GM19351 (cell line): ENCODE data around the gene GUCY1A2.

ENCODE experiments used
- ATAC-seq: cut with Tn5 transposase; IDR thresholded peaks from one replicate; pipeline ENCODE4 v1.9.1; 2021; ENCODE audit warnings: mild to moderate bottlenecking, moderate library complexity; ENCODE audit not compliant: unreplicated experiment

GUCY1A2 gene

GRCh38 chr11:106679581-106679980 is 338.7 kb downstream of the GUCY1A2 start:
- ATAC-seq, result no peak

DNA sequence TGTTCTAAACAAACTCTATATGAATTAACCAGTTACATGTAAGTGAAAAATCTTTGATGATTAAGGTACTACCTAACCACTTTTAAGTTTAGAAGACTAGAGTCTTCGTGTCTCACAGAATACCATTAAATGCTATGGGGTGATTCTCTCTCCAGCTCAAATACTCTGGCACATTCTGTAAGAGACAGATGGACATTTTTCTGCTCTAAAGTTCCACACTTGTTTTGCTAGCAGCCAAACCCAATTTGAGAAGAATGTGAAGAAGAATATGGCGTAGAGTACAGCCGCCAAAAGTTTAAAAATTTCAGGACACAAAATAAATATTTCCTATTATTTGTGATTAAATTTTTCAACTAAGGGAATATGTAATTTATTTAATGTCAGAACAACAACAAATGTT is 339.1 kb downstream of the GUCY1A2 start:
- ATAC-seq, result no peak

DNA sequence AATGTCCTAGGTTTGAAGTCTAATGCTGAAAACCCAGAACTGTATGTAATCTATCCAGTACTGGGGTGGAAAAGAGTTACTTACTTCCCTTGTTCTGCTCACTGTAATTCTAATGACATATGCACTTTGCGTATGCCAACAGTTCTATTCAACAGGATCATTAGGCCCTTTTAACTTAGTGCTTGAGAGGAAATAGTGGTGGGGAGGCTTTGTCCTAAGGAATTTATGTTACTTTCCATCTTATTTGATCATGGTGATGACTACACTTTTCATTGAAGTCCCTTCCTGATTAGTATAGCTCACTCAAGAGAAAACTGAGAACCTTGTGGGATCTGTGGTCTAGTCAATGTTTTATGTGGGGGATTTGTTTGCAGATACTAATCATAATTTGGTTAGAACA is 348.2 kb downstream of the GUCY1A2 start:
- ATAC-seq, result no peak

- no peak for ATAC-seq
Observed at GRCh38 chr11:106668147-106668546, 350.1 kb downstream of the GUCY1A2 start.

- ATAC-seq, result no peak
Observed at GRCh38 chr11:106656646-106657045, 361.6 kb downstream of the GUCY1A2 start.

- ATAC-seq, result no peak
Observed at GRCh38 chr11:106644824-106645223, 373.5 kb downstream of the GUCY1A2 start.

DNA sequence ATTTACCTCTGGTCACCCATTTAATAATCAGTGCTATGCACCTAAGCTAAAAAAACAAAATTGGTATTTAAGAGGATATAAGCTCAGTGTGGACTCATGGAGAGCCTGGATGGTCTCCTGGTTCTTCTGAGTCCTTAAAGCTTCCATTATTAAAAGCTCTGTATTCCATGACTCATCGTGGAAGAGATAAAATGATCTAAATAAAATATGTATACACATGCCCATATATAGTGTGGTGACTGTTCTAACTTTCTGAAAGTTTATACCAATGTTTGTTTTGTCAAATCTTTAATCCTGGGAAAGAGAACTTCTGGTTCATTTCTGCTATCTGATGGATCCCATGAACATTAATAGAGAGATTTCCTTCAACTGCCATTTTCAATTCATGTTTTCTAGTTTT is 375.9 kb downstream of the GUCY1A2 start:
- no peak for ATAC-seq

- no peak for ATAC-seq
Observed at GRCh38 chr11:106632283-106632682, 386.0 kb downstream of the GUCY1A2 start.

DNA sequence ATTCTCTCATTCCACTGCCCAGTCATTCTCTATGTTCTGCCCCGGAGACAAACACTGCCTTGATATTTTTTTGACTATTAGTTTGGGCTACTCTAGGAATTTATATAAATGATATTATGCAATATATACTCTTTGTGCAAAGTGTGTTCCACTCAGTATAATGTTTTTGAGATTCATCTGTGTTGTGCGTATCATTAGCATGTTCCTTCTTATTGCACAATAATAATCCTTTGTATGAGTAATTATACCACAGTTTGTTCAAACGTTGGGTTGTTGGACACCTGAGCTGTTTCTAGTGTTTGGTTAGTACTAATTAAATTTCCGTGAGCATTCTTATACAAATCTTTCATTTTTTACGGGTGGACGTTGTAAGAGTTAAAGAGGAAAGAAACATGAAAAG is 390.6 kb downstream of the GUCY1A2 start:
- no peak for ATAC-seq

- ATAC-seq, result no peak
Observed at GRCh38 chr11:106625566-106625965, 392.7 kb downstream of the GUCY1A2 start.

GRCh38 chr11:106624377-106624776 is 393.9 kb downstream of the GUCY1A2 start:
- ATAC-seq, result no peak
